Liver (tissue), 9 donors: ENCODE results near the gene RYR1. TPM values are rescaled to one million over a fixed set of nuclear protein-coding genes. Genes with fewer than 3 reads are reported as not detected.

Source experiments
- DNase-seq: peaks from one replicate; pipeline ENCODE4 v3.0.0-alpha.2; 2017; ENCODE audit warnings: low spot score
- H3K27ac ChIP-seq, 2 donors: one replicate each; pipeline ENCODE4 v1.7.0; 2013; ENCODE audit warnings: inconsistent platforms in 2 of 2, low read length in 2 of 2, control low read depth in 1 of 2, low read depth in 1 of 2, mild to moderate bottlenecking in 1 of 2
- H3K27me3 ChIP-seq, 4 donors: one replicate each; pipeline versions ENCODE4 v1.6.1 to v1.7.0; 2013; ENCODE audit warnings: low read length in 3 of 4, inconsistent platforms in 1 of 4, mild to moderate bottlenecking in 1 of 4, moderate library complexity in 1 of 4; ENCODE audit not compliant: control insufficient read depth in 4 of 4, insufficient read depth in 4 of 4
- H3K36me3 ChIP-seq, 4 donors: one replicate each; pipeline versions ENCODE4 v1.6.1 to v1.7.0; 2013; ENCODE audit warnings: low read length in 3 of 4, mild to moderate bottlenecking in 3 of 4, low read depth in 1 of 4, moderate library complexity in 1 of 4; ENCODE audit not compliant: control insufficient read depth in 4 of 4, insufficient read depth in 3 of 4
- H3K4me1 ChIP-seq, 4 donors: one replicate each; pipeline versions ENCODE4 v1.6.1 to v1.7.0; 2013; ENCODE audit warnings: low read length in 3 of 4, mild to moderate bottlenecking in 3 of 4, moderate library complexity in 1 of 4; ENCODE audit not compliant: control insufficient read depth in 4 of 4, insufficient read depth in 4 of 4
- H3K4me3 ChIP-seq, 3 donors: one replicate each; pipeline versions ENCODE4 v1.6.1 to v1.7.0; 2013; ENCODE audit warnings: low read length in 3 of 3, control low read depth in 1 of 3, low read depth in 1 of 3, mild to moderate bottlenecking in 1 of 3
- H3K9ac ChIP-seq, 2 donors: one replicate each; pipeline ENCODE4 v1.7.0; 2013; ENCODE audit warnings: low read length in 2 of 2, mild to moderate bottlenecking in 2 of 2, moderate library complexity in 2 of 2, control low read depth in 1 of 2, low read depth in 1 of 2
- H3K9me3 ChIP-seq, 4 donors: one replicate each; pipeline versions ENCODE4 v1.6.1 to v1.7.0; 2013; ENCODE audit warnings: low read length in 3 of 4; ENCODE audit not compliant: control insufficient read depth in 4 of 4
- FOXA1 ChIP-seq: IDR thresholded peaks from 2 replicates; pipeline ENCODE4 v1.6.1; 2016; ENCODE audit warnings: antibody characterized with exemption
- FOXA2 ChIP-seq: IDR thresholded peaks from 2 replicates; pipeline ENCODE4 v1.6.1; 2016; ENCODE audit warnings: antibody characterized with exemption
- HNF4A ChIP-seq, 2 donors: conservative IDR thresholded peaks; 2 replicates each; pipeline ENCODE4 v1.6.1; 2016; ENCODE audit warnings: antibody characterized with exemption in 2 of 2, mild to moderate bottlenecking in 2 of 2
- JUND ChIP-seq, 2 donors: IDR thresholded peaks; 2 replicates each; pipeline ENCODE4 v1.6.1; 2016; ENCODE audit warnings: antibody characterized with exemption in 2 of 2
- RAD21 ChIP-seq, 2 donors: IDR thresholded peaks; 2 replicates each; pipeline ENCODE4 v1.6.1; 2016; ENCODE audit warnings: antibody characterized with exemption in 2 of 2, mild to moderate bottlenecking in 2 of 2
- RXRA ChIP-seq, 2 donors: IDR thresholded peaks; 2 replicates each; pipeline ENCODE4 v1.6.1; 2017 to 2018; ENCODE audit warnings: antibody characterized with exemption in 2 of 2, mild to moderate bottlenecking in 1 of 2
- TAF1 ChIP-seq: conservative IDR thresholded peaks from 2 replicates; pipeline ENCODE4 v1.6.1; 2016; ENCODE audit warnings: antibody characterized with exemption, mild to moderate bottlenecking
- WGBS: extraction: QIAGEN DNeasy Blood & Tissue Kit; methylation state at CpG from one replicate; pipeline ENCODE4 v1.1.7; 2013; 5-methylcytosine and 5-hydroxymethylcytosine counted together
- polyA plus RNA-seq, 2 donors: library from polyadenylated mRNA; stranded (reverse) in 1 of 2; unstranded in 1 of 2; fragments of 200-250 nt in 1 of 2; fragments of >200 nt in 1 of 2; fragmentation: Nextera tagmentation in 1 of 2; extraction: Ambion mirVana in 1 of 2; gene quantifications; one replicate each; pipeline versions ENCODE4 v1.2.1 to v1.2.3, GENCODE V29; 2013 to 2015
- total RNA-seq, 2 donors: library from RNA; depleted of rRNA; stranded (reverse); fragments of >200 nt; gene quantifications; one replicate each; pipeline ENCODE4 v1.2.3, GENCODE V29; 2014
- TF ChIP-seq, protein P1 (sequence below): IDR thresholded peaks from 2 replicates; pipeline ENCODE4 v1.6.1; 2016; ENCODE audit warnings: antibody characterized with exemption, mild to moderate bottlenecking
- TF ChIP-seq, protein P2 (sequence below): IDR thresholded peaks from 2 replicates; pipeline ENCODE4 v1.6.1; 2016; ENCODE audit warnings: antibody characterized with exemption
- TF ChIP-seq, protein P3 (sequence below): IDR thresholded peaks from 2 replicates; pipeline ENCODE4 v1.6.1; 2016; ENCODE audit warnings: antibody characterized with exemption
- TF ChIP-seq, protein P4 (sequence below): IDR thresholded peaks from 2 replicates; pipeline ENCODE4 v1.6.1; 2016; ENCODE audit warnings: antibody characterized with exemption
- TF ChIP-seq, protein P5 (sequence below): fragments of 150-350 bp; IDR thresholded peaks from 2 replicates; pipeline ENCODE4 v1.5.1; 2017; ENCODE audit warnings: improper control_type of control experiment, low read depth, low read length; ENCODE audit not compliant: missing input control
- donor health status: healthy.
- donor health status: healthy.
- donor health status: healthy.
- donor health status: healthy.
- donor health status: healthy.

Gene RYR1
- total and polyA plus RNA-seq, 4 donors, result 0.01 to 0.70 (median 0.29) TPM

DNA sequence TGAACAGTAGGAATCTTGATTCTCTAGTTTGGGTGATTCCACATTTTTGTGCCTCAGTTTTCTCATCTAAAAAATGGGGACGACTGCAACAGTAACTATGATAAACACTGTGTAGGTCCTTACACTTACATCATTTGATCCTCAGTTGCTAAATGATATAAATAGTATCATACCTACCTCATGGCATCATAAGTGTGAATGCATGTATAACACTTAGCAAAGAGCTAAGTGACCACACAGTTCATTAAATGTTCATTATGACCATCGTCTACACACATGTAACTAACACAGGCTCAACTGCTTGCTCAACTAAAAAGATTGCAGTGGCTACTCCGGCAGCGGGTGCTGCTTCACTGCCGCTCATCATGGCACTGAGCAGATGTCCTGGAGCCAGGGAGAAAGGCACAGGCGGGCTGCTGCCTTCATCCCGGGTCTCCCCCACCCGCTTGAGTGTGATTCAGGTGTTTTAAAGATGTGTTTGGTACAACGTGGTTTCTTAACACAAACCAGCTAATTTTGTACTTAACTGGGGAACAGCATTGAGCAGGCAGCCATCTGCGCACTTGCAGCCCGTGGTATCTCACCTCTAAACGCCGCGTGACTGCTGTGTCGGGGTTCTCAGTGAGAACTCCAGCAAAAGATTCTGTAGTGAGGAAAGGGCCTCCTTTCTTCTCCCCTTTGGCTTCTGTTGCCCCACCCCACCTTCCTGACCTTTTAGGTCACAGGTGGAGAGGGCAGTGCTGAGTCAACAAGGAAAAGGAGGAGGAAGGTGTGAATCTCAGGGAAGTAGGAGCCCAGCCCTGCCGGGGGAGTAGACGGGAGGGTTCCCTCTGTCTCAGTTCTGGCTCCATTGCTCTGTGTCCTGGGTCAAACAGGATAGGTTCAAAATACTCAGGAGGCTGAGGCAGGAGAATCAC lies 202.2 kb downstream of the RYR1 start:
- Histone ChIP-seq H3K4me3 (no peak overlapping the region), H3K27me3 (no peaks in the 10 kb centered on the region), H3K4me1 (peaks cover 0 to 6% (median 0%) of the 10 kb centered on the region in 4 donors), H3K36me3 (peaks cover 3 to 21% (median 7%) of the 10 kb centered on the region in 4 donors), H3K9me3 (no peaks in the 10 kb centered on the region), H3K9ac (no peak overlapping the region), H3K27ac (no peak overlapping the region)
- WGBS, result 87% methylated on average over 17 of the region's 17 CpGs
- DNase-seq, result no peak
- TF ChIP-seq RAD21 (IDR thresholded peaks at IDR 0.05) (no peak), FOXA2 (no peak), HNF4A (conservative IDR thresholded peaks at IDR 0.05) (no peak), TAF1 (no peak), JUND (IDR thresholded peaks at IDR 0.05) (no peak), FOXA1 (no peak), RXRA (IDR thresholded peaks at IDR 0.05) (no peak)
- TF ChIP-seq, protein P1, sequence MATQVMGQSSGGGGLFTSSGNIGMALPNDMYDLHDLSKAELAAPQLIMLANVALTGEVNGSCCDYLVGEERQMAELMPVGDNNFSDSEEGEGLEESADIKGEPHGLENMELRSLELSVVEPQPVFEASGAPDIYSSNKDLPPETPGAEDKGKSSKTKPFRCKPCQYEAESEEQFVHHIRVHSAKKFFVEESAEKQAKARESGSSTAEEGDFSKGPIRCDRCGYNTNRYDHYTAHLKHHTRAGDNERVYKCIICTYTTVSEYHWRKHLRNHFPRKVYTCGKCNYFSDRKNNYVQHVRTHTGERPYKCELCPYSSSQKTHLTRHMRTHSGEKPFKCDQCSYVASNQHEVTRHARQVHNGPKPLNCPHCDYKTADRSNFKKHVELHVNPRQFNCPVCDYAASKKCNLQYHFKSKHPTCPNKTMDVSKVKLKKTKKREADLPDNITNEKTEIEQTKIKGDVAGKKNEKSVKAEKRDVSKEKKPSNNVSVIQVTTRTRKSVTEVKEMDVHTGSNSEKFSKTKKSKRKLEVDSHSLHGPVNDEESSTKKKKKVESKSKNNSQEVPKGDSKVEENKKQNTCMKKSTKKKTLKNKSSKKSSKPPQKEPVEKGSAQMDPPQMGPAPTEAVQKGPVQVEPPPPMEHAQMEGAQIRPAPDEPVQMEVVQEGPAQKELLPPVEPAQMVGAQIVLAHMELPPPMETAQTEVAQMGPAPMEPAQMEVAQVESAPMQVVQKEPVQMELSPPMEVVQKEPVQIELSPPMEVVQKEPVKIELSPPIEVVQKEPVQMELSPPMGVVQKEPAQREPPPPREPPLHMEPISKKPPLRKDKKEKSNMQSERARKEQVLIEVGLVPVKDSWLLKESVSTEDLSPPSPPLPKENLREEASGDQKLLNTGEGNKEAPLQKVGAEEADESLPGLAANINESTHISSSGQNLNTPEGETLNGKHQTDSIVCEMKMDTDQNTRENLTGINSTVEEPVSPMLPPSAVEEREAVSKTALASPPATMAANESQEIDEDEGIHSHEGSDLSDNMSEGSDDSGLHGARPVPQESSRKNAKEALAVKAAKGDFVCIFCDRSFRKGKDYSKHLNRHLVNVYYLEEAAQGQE, result no peak
- TF ChIP-seq, protein P2, sequence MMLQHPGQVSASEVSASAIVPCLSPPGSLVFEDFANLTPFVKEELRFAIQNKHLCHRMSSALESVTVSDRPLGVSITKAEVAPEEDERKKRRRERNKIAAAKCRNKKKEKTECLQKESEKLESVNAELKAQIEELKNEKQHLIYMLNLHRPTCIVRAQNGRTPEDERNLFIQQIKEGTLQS, result no peak
- TF ChIP-seq, protein P3, sequence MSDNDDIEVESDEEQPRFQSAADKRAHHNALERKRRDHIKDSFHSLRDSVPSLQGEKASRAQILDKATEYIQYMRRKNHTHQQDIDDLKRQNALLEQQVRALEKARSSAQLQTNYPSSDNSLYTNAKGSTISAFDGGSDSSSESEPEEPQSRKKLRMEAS, result no peak
- TF ChIP-seq, protein P4, sequence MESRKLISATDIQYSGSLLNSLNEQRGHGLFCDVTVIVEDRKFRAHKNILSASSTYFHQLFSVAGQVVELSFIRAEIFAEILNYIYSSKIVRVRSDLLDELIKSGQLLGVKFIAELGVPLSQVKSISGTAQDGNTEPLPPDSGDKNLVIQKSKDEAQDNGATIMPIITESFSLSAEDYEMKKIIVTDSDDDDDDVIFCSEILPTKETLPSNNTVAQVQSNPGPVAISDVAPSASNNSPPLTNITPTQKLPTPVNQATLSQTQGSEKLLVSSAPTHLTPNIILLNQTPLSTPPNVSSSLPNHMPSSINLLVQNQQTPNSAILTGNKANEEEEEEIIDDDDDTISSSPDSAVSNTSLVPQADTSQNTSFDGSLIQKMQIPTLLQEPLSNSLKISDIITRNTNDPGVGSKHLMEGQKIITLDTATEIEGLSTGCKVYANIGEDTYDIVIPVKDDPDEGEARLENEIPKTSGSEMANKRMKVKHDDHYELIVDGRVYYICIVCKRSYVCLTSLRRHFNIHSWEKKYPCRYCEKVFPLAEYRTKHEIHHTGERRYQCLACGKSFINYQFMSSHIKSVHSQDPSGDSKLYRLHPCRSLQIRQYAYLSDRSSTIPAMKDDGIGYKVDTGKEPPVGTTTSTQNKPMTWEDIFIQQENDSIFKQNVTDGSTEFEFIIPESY, result no peak
- TF ChIP-seq, protein P5, sequence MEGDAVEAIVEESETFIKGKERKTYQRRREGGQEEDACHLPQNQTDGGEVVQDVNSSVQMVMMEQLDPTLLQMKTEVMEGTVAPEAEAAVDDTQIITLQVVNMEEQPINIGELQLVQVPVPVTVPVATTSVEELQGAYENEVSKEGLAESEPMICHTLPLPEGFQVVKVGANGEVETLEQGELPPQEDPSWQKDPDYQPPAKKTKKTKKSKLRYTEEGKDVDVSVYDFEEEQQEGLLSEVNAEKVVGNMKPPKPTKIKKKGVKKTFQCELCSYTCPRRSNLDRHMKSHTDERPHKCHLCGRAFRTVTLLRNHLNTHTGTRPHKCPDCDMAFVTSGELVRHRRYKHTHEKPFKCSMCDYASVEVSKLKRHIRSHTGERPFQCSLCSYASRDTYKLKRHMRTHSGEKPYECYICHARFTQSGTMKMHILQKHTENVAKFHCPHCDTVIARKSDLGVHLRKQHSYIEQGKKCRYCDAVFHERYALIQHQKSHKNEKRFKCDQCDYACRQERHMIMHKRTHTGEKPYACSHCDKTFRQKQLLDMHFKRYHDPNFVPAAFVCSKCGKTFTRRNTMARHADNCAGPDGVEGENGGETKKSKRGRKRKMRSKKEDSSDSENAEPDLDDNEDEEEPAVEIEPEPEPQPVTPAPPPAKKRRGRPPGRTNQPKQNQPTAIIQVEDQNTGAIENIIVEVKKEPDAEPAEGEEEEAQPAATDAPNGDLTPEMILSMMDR, result no peak

Other genes starting within 250 kb of the RYR1 start
- not detected for gene DPF1, start 209.5 kb upstream of the RYR1 start, total RNA-seq
- not detected for gene DPF1, start 209.5 kb upstream of the RYR1 start, polyA plus RNA-seq
- 1 to 10 TPM; 2.7 to 3.0 TPM for gene PPP1R14A, start 177.3 kb upstream of the RYR1 start, total RNA-seq
- 1 to 10 TPM; 9.7 to 10.0 TPM for gene PPP1R14A, start 177.3 kb upstream of the RYR1 start, polyA plus RNA-seq
- 10 to 100 TPM in 1 of 2 donors, 1 to 10 TPM in 1; 7.0 to 43.0 TPM for gene SPINT2, start 169.1 kb upstream of the RYR1 start, total RNA-seq
- 10 to 100 TPM in 1 of 2 donors, 1 to 10 TPM in 1; 7.1 to 14.2 TPM for gene SPINT2, start 169.1 kb upstream of the RYR1 start, polyA plus RNA-seq
- 1 to 10 TPM in 1 of 2 donors, not detected in 1; 1.6 TPM for gene C19orf33, start 129.4 kb upstream of the RYR1 start, total RNA-seq
- gene C19orf33, start 129.4 kb upstream of the RYR1 start, polyA plus RNA-seq, result under 1 TPM in 1 of 2 donors, not detected in 1; 0.36 TPM
- 10 to 100 TPM; 34.1 to 42.8 TPM for gene YIF1B, start 117.7 kb upstream of the RYR1 start, total RNA-seq
- 10 to 100 TPM; 43.0 to 74.1 TPM for gene YIF1B, start 117.7 kb upstream of the RYR1 start, polyA plus RNA-seq
- gene KCNK6, start 113.8 kb upstream of the RYR1 start, total RNA-seq, result 1 to 10 TPM; 3.0 to 4.6 TPM
- 1 to 10 TPM; 1.2 to 2.5 TPM for gene KCNK6, start 113.8 kb upstream of the RYR1 start, polyA plus RNA-seq
- 1 to 10 TPM; 1.8 to 3.3 TPM for gene CATSPERG, start 97.9 kb upstream of the RYR1 start, total RNA-seq
- 1 to 10 TPM; 1.2 to 1.6 TPM for gene CATSPERG, start 97.9 kb upstream of the RYR1 start, polyA plus RNA-seq
- gene PSMD8, start 59.1 kb upstream of the RYR1 start, total RNA-seq, result 100 to 1,000 TPM; 129 to 134 TPM
- 100 to 1,000 TPM in 1 of 2 donors, 10 to 100 TPM in 1; 89.3 to 110 TPM for gene PSMD8, start 59.1 kb upstream of the RYR1 start, polyA plus RNA-seq
- gene GGN, start 45.7 kb upstream of the RYR1 start, total RNA-seq, result not detected
- not detected for gene GGN, start 45.7 kb upstream of the RYR1 start, polyA plus RNA-seq
- under 1 TPM in 1 of 2 donors, not detected in 1; under 0.01 TPM for gene SPRED3, start 45.0 kb upstream of the RYR1 start, total RNA-seq
- gene SPRED3, start 45.0 kb upstream of the RYR1 start, polyA plus RNA-seq, result under 1 TPM in 1 of 2 donors, not detected in 1; 0.09 TPM
- gene FAM98C, start 30.6 kb upstream of the RYR1 start, total RNA-seq, result 1 to 10 TPM; 4.2 to 7.1 TPM
- 1 to 10 TPM; 5.3 to 8.5 TPM for gene FAM98C, start 30.6 kb upstream of the RYR1 start, polyA plus RNA-seq
- 1 to 10 TPM; 1.9 to 2.4 TPM for gene RASGRP4, start 7.5 kb upstream of the RYR1 start, total RNA-seq
- gene RASGRP4, start 7.5 kb upstream of the RYR1 start, polyA plus RNA-seq, result 1 to 10 TPM in 1 of 2 donors, under 1 TPM in 1; 0.60 to 1.4 TPM
- 1 to 10 TPM; 1.8 to 2.1 TPM for gene MAP4K1, start 184.3 kb downstream of the RYR1 start, total RNA-seq
- gene MAP4K1, start 184.3 kb downstream of the RYR1 start, polyA plus RNA-seq, result 1 to 10 TPM in 1 of 2 donors, under 1 TPM in 1; 0.89 to 3.1 TPM
- gene EIF3K, start 185.5 kb downstream of the RYR1 start, total RNA-seq, result 100 to 1,000 TPM; 130 to 240 TPM
- gene EIF3K, start 185.5 kb downstream of the RYR1 start, polyA plus RNA-seq, result 100 to 1,000 TPM; 118 to 173 TPM
- gene ACTN4, start 214.0 kb downstream of the RYR1 start, total RNA-seq, result 100 to 1,000 TPM in 1 of 2 donors, 10 to 100 TPM in 1; 93.9 to 164 TPM
- gene ACTN4, start 214.0 kb downstream of the RYR1 start, polyA plus RNA-seq, result 100 to 1,000 TPM in 1 of 2 donors, 10 to 100 TPM in 1; 35.4 to 104 TPM